Measurements from ENCODE around the gene FBXO41. TPM values are rescaled to one million over a fixed set of nuclear protein-coding genes. Genes with fewer than 3 reads are reported as not detected.
A peak's percentile ranks its signal among the peaks of the same experiment; 100 is the strongest.

The FBXO41 gene
- total RNA-seq, 1 donor from 2014 or later: 2.9 TPM

DNA sequence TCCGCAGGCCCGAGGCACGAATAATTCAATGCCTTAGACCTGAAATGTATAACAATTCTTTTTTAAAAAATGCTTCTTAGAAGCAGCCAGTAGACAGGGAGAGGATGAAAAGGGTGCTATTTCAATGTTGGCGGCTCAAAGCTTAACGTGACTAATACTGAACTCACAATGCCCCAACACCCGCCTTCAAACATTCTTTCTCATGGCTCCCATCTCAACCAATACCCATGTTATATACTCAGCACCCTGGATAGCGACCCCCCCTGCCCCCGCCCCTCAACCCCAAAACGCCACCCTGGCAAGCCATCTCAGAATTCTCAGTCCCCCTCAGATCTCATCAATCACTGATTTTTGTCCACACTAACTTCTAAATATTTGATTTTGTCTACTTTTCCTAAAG, 4.4 kb downstream of the FBXO41 start:
- DNase-seq (no peak), ATAC-seq (no peak)
- H3K4me3 ChIP-seq: no peak overlapping the region
- intact Hi-C loops (cut with DNase I): no loop called here
- peaks cover 5% of the 10 kb centered on the region for H3K4me1 ChIP-seq
- TF ChIP-seq, protein P1, sequence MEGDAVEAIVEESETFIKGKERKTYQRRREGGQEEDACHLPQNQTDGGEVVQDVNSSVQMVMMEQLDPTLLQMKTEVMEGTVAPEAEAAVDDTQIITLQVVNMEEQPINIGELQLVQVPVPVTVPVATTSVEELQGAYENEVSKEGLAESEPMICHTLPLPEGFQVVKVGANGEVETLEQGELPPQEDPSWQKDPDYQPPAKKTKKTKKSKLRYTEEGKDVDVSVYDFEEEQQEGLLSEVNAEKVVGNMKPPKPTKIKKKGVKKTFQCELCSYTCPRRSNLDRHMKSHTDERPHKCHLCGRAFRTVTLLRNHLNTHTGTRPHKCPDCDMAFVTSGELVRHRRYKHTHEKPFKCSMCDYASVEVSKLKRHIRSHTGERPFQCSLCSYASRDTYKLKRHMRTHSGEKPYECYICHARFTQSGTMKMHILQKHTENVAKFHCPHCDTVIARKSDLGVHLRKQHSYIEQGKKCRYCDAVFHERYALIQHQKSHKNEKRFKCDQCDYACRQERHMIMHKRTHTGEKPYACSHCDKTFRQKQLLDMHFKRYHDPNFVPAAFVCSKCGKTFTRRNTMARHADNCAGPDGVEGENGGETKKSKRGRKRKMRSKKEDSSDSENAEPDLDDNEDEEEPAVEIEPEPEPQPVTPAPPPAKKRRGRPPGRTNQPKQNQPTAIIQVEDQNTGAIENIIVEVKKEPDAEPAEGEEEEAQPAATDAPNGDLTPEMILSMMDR (IDR thresholded peaks at IDR 0.05): no peak
- H3K27ac ChIP-seq: no peak overlapping the region
- H3K27me3 ChIP-seq (ENCODE audit: low read depth): peaks cover 10% of the 10 kb centered on the region
- H3K9me3 ChIP-seq: no peaks in the 10 kb centered on the region
- no peaks in the 10 kb centered on the region for H3K36me3 ChIP-seq

DNA sequence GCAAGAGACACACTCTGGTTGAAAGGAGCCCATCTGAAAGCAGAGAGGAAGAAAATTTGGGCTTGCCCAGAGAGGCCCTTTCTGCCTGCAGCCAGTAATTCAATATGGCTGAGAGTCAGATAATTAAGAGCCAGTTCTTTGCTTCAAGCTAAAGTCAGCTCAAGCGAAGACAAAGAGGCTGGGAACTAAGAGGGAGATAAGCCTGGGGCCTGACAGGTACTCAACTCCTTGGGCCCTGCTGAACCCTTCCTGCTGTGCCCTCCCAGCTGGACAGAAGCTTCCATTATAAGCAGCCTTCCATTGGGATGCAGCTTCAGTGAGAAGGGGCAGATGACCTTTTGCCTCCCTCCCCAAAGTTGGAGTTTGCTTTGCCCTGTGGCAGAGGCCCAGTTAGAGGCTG, 12.0 kb downstream of the FBXO41 start:
- Histone ChIP-seq H3K36me3 (no peaks in the 10 kb centered on the region), H3K9me3 (no peaks in the 10 kb centered on the region), H3K4me1 (no peaks in the 10 kb centered on the region), H3K27ac (no peak overlapping the region), H3K4me3 (no peak overlapping the region), H3K27me3 (ENCODE audit: low read depth) (peaks cover 19% of the 10 kb centered on the region)
- intact Hi-C loops (cut with DNase I): no loop called here
- TF ChIP-seq, protein P1 (IDR thresholded peaks at IDR 0.05): no peak
- DNase-seq (no peak), ATAC-seq (no peak)

DNA sequence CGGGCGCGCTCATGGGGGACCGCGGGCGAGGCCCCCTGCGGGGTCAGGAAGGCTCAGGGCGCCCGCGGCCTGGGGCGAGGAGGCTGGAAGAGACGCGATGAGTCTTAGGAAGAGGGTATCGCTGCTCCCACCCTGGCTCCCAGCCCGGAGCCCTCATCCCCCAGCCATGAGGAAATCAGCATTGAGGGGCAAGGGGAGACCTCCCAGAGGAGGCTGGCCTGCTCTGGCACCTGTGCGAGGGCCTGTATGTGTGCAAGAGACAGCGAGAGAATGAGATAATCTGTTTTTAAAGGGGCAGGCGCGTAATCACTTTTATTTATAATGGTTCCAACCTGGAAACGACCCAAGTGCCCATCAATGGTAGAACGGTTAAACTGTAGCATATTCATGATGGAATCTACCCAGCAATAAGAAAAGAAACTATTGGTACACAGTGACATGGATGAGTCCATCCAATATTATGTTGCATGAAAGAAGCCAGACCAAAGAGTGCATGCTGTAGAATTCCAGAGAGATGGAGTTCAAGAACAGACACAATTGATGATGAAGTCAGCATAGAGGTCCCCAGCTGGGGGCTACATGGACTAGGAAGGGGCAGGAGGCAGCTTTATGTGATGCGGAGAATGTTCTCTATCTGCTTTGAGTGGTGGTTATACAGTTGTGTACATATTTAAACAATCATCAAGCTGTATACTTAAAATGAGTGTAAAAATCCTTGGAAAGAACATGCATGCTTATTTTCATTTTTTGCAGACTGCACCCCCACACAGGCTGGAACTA, 14.4 kb downstream of the FBXO41 start:
- TF ChIP-seq, protein P1 (IDR thresholded peaks at IDR 0.05): no peak
- DNase-seq: no peak
- Histone ChIP-seq H3K4me3 (no peak overlapping the region), H3K27me3 (ENCODE audit: low read depth) (peaks cover 39% of the 10 kb centered on the region), H3K4me1 (no peaks in the 10 kb centered on the region), H3K9me3 (no peaks in the 10 kb centered on the region), H3K36me3 (no peaks in the 10 kb centered on the region), H3K27ac (no peak overlapping the region)
- no peak for ATAC-seq
- intact Hi-C loops (cut with DNase I): no loop called here

DNA sequence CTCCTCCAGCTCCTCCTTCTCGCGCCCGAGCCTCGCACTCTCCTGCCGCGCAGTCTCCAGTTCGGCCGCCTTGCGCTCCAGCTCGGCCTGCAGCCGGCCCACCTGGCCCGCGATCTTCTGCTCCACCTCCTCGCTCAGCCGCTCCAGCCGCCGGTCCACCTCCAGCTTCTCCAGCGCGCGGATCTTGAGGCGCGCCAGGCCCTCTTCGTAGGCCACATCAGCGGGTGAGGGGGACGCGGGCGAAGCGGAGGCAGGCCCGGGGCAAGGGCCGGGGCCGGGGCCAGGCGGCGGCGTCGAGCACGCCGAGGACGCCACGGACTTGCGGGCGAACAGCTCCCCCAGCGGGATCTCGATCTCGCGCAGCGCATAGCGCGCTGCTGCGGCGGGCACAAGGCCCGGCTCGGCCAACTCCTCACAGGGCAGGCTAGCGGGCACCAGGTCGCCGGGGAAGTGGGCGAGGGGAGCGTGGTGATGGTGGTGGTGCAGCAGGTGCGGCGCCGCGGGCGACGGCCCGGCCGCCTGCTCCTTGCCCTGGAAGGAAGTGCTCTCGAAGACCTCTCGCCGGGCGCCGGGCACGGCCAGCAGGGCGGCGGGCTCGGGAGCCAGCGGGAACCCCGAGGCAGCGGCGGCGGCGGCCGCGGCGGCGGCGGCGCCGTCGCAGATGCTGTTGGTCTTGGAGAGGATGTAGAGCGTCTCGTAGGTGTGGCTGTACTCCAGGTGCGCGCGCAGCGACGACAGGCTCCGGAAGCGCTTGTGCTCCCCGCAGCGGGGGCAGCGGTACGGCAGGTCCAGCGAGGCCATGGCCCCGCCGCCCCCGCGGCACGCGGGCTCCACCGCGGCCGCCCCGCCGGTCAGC, 15.2 kb downstream of the FBXO41 start:
- H3K27ac ChIP-seq: no peak overlapping the region
- ATAC-seq (peak; percentile 43 to 60), DNase-seq (no peak)
- peaks cover 39% of the 10 kb centered on the region for H3K27me3 ChIP-seq (ENCODE audit: low read depth)
- intact Hi-C loops (cut with DNase I): no loop called here
- no peaks in the 10 kb centered on the region for H3K36me3 ChIP-seq
- H3K4me3 ChIP-seq: peak overlapping the region; percentile 24
- no peaks in the 10 kb centered on the region for H3K4me1 ChIP-seq
- TF ChIP-seq, protein P1 (IDR thresholded peaks at IDR 0.05): no peak
- no peaks in the 10 kb centered on the region for H3K9me3 ChIP-seq

DNA sequence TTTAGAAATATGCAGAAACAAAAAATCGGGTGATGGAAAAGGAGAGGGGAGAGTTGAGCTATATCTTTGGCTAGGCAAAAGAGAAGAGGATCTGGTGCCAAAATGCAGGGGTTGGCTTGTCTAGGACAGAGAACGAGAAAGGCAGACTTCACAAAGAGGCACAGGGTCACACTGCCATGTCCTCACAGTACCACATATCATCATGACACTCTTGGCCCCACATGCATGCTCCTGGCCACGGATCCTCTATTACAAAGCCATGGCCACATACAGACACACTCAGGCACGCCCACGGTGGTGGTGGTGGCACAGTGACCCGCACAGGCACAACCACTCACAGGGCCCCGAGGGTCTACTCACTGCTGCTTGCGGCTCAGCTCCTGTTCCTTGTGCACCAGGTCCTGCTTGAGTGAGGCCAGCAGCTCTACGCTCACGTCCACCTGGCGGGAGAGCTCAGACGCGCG, 15.9 kb downstream of the FBXO41 start:
- peaks cover 39% of the 10 kb centered on the region for H3K27me3 ChIP-seq (ENCODE audit: low read depth)
- no peaks in the 10 kb centered on the region for H3K36me3 ChIP-seq
- TF ChIP-seq, protein P1 (IDR thresholded peaks at IDR 0.05): no peak
- no peak for ATAC-seq
- H3K4me3 ChIP-seq: no peak overlapping the region
- H3K4me1 ChIP-seq: no peaks in the 10 kb centered on the region
- H3K27ac ChIP-seq: no peak overlapping the region
- intact Hi-C loops (cut with DNase I): no loop called here
- DNase-seq: no peak
- H3K9me3 ChIP-seq: no peaks in the 10 kb centered on the region

Measured in lower lobe of right lung (tissue), 2 donors.